GM23338 (cell line): ENCODE results near the gene SENP3. TPM values are rescaled to one million over a fixed set of nuclear protein-coding genes. Genes with fewer than 3 reads are reported as not detected.

Source experiments
- ATAC-seq: fragments of 200-7000 bp; cut with Tn5 transposase; 3 replicates; pipeline ENCODE4 v1.9.1; 2020
- DNase-seq: peaks from one replicate; pipeline ENCODE4 v3.0.0-alpha.2; 2015; ENCODE audit warnings: low spot score
- H2AFZ ChIP-seq: fragments of 200-600 bp; sonication (generic); 2 replicates; pipeline ENCODE4 v1.8.0; 2016; ENCODE audit warnings: antibody characterized with exemption, mild to moderate bottlenecking, moderate library complexity
- H3F3A ChIP-seq: fragments of 200-600 bp; sonication (generic); replicated peaks from 2 replicates; pipeline ENCODE4 v1.8.0; 2017; ENCODE audit warnings: antibody characterized with exemption, mixed run types, low read depth
- H3K27ac ChIP-seq: fragments of 200-600 bp; sonication (generic); 2 replicates; pipeline ENCODE4 v1.6.1; 2016; ENCODE audit warnings: low read depth
- H3K27me3 ChIP-seq: fragments of 200-600 bp; sonication (generic); 2 replicates; pipeline ENCODE4 v1.8.0; 2016; ENCODE audit warnings: mild to moderate bottlenecking, mixed run types, moderate library complexity; ENCODE audit not compliant: insufficient read depth
- H3K36me3 ChIP-seq: fragments of 200-600 bp; sonication (generic); 2 replicates; pipeline ENCODE4 v1.8.0; 2016; ENCODE audit warnings: mild to moderate bottlenecking; ENCODE audit not compliant: insufficient read depth
- H3K4me1 ChIP-seq: fragments of 200-600 bp; sonication (generic); 2 replicates; pipeline ENCODE4 v1.8.0; 2016; ENCODE audit warnings: mild to moderate bottlenecking, moderate library complexity; ENCODE audit not compliant: insufficient read depth
- H3K4me2 ChIP-seq: fragments of 200-600 bp; sonication (generic); 2 replicates; pipeline ENCODE4 v1.7.1; 2017; ENCODE audit warnings: mixed run types
- H3K4me3 ChIP-seq: fragments of 200-600 bp; sonication (generic); 2 replicates; pipeline ENCODE4 v1.6.1; 2016; ENCODE audit warnings: mixed run types
- H3K79me2 ChIP-seq: fragments of 200-600 bp; sonication (generic); replicated peaks from 2 replicates; pipeline ENCODE4 v1.8.0; 2017; ENCODE audit warnings: mild to moderate bottlenecking; ENCODE audit not compliant: insufficient read depth
- H3K9me2 ChIP-seq: fragments of 200-600 bp; sonication (generic); 2 replicates; pipeline ENCODE4 v1.8.0; 2017; ENCODE audit not compliant: insufficient read depth
- H4K20me1 ChIP-seq: fragments of 200-600 bp; sonication (generic); replicated peaks from 2 replicates; pipeline ENCODE4 v1.8.0; 2017; ENCODE audit warnings: mild to moderate bottlenecking; ENCODE audit not compliant: insufficient read depth
- H3K27ac Mint-ChIP-seq: 2 replicates; pipeline ENCODE4 v1.8.0; 2020; ENCODE audit warnings: inconsistent platforms, mild to moderate bottlenecking, moderate library complexity, mixed read lengths
- H3K27me3 Mint-ChIP-seq: 3 replicates; pipeline ENCODE4 v1.8.0; 2022; ENCODE audit warnings: low read depth, mild to moderate bottlenecking, moderate library complexity, mixed read lengths, inconsistent platforms; ENCODE audit not compliant: insufficient read depth, poor library complexity
- H3K36me3 Mint-ChIP-seq: 3 replicates; pipeline ENCODE4 v1.8.0; 2021; ENCODE audit warnings: low read depth, mild to moderate bottlenecking, inconsistent platforms, moderate library complexity, mixed read lengths
- H3K4me1 Mint-ChIP-seq: 3 replicates; pipeline ENCODE4 v1.8.0; 2020; ENCODE audit warnings: mild to moderate bottlenecking, inconsistent platforms, mixed read lengths
- H3K4me3 Mint-ChIP-seq: 3 replicates; pipeline ENCODE4 v1.8.0; 2021; ENCODE audit warnings: moderate library complexity, mild to moderate bottlenecking, inconsistent platforms, mixed read lengths
- H3K9me3 Mint-ChIP-seq: 3 replicates; pipeline ENCODE4 v1.8.0; 2020; ENCODE audit warnings: moderate library complexity, mild to moderate bottlenecking, inconsistent platforms, mixed read lengths
- CTCF ChIP-seq, 2 experiments: fragments of 200-600 bp in 1 of 2; sonication (generic) in 1 of 2; conservative IDR thresholded peaks; 2 replicates each; pipeline versions ENCODE4 v1.5.1 to v1.6.1; 2016 to 2017; ENCODE audit warnings: antibody characterized with exemption in 2 of 2, low read depth in 2 of 2, mild to moderate bottlenecking in 2 of 2, moderate library complexity in 1 of 2
- ETS1 ChIP-seq: IDR thresholded peaks from 2 replicates; pipeline ENCODE4 v1.6.1; 2016; ENCODE audit warnings: antibody characterized with exemption
- POLR2AphosphoS5 ChIP-seq: IDR thresholded peaks from 2 replicates; pipeline ENCODE4 v1.6.1; 2016; ENCODE audit warnings: antibody characterized with exemption, low read depth
- REST ChIP-seq: IDR thresholded peaks from one replicate; pipeline ENCODE4 v1.6.1; 2018; ENCODE audit warnings: antibody characterized with exemption; ENCODE audit not compliant: unreplicated experiment
- ZNF114 ChIP-seq: fragments of 250-450 bp; sonication (Bioruptor Pico); IDR thresholded peaks from 2 replicates; pipeline ENCODE4 v1.5.0; 2020; ENCODE audit warnings: mild to moderate bottlenecking, moderate library complexity
- ZNF331 ChIP-seq: fragments of 250-450 bp; sonication (Bioruptor Pico); IDR thresholded peaks from 2 replicates; pipeline ENCODE4 v1.5.0; 2020; ENCODE audit warnings: low read depth, mild to moderate bottlenecking, moderate library complexity
- polyA plus RNA-seq: library from polyadenylated mRNA; unstranded; fragments of >200 nt; fragmentation: Nextera tagmentation; extraction: Ambion mirVana; gene quantifications from 2 replicates; pipeline ENCODE4 v1.2.1, GENCODE V29; 2016
- total RNA-seq: library from RNA; depleted of rRNA; stranded (reverse); fragments of >200 nt; shearing (Covaris generic); gene quantifications from 2 replicates; pipeline ENCODE4 v1.2.3, GENCODE V29; 2014
- TF ChIP-seq, protein P1 (sequence below): fragments of 250-450 bp; sonication (Bioruptor Pico); IDR thresholded peaks from 2 replicates; pipeline ENCODE4 v1.5.0; 2020; ENCODE audit warnings: mild to moderate bottlenecking, moderate library complexity

Gene SENP3
- total and polyA plus RNA-seq, 2 experiments from 2014 or later, result 6.5 to 138 TPM

GRCh38 chr17:7551396-7551795 is 10.3 kb upstream of the SENP3 start:
- Histone ChIP-seq H4K20me1 (no peaks in the 10 kb centered on the region), H3F3A (peaks cover 18% of the 10 kb centered on the region), H3K4me1 (peaks cover 5% of the 10 kb centered on the region; the same call in 1 of the 2 replicates), H3K27ac (no peak overlapping the region), H3K4me2 (no peak overlapping the region), H3K9me2 (no peaks in the 10 kb centered on the region), H3K79me2 (no peaks in the 10 kb centered on the region), H3K36me3 (no peaks in the 10 kb centered on the region), H3K4me3 (no peak overlapping the region), H2AFZ (no peak overlapping the region), H3K27me3 (peaks cover 13% of the 10 kb centered on the region)
- Mint-ChIP-seq H3K36me3 (no peaks in the 10 kb centered on the region), H3K9me3 (no peaks in the 10 kb centered on the region), H3K4me1 (peaks cover 15% of the 10 kb centered on the region), H3K27ac (no peak overlapping the region), H3K27me3 (peaks cover 9% of the 10 kb centered on the region), H3K4me3 (no peak overlapping the region)
- DNase-seq (no peak), ATAC-seq (no peak)
- no peak for TF ChIP-seq REST
- no peak for TF ChIP-seq ZNF331 (CRISPR knock-in tag)
- TF ChIP-seq ZNF114 (CRISPR knock-in tag), result no peak
- no peak for TF ChIP-seq POLR2AphosphoS5
- no peak for TF ChIP-seq ETS1
- TF ChIP-seq, protein P1, sequence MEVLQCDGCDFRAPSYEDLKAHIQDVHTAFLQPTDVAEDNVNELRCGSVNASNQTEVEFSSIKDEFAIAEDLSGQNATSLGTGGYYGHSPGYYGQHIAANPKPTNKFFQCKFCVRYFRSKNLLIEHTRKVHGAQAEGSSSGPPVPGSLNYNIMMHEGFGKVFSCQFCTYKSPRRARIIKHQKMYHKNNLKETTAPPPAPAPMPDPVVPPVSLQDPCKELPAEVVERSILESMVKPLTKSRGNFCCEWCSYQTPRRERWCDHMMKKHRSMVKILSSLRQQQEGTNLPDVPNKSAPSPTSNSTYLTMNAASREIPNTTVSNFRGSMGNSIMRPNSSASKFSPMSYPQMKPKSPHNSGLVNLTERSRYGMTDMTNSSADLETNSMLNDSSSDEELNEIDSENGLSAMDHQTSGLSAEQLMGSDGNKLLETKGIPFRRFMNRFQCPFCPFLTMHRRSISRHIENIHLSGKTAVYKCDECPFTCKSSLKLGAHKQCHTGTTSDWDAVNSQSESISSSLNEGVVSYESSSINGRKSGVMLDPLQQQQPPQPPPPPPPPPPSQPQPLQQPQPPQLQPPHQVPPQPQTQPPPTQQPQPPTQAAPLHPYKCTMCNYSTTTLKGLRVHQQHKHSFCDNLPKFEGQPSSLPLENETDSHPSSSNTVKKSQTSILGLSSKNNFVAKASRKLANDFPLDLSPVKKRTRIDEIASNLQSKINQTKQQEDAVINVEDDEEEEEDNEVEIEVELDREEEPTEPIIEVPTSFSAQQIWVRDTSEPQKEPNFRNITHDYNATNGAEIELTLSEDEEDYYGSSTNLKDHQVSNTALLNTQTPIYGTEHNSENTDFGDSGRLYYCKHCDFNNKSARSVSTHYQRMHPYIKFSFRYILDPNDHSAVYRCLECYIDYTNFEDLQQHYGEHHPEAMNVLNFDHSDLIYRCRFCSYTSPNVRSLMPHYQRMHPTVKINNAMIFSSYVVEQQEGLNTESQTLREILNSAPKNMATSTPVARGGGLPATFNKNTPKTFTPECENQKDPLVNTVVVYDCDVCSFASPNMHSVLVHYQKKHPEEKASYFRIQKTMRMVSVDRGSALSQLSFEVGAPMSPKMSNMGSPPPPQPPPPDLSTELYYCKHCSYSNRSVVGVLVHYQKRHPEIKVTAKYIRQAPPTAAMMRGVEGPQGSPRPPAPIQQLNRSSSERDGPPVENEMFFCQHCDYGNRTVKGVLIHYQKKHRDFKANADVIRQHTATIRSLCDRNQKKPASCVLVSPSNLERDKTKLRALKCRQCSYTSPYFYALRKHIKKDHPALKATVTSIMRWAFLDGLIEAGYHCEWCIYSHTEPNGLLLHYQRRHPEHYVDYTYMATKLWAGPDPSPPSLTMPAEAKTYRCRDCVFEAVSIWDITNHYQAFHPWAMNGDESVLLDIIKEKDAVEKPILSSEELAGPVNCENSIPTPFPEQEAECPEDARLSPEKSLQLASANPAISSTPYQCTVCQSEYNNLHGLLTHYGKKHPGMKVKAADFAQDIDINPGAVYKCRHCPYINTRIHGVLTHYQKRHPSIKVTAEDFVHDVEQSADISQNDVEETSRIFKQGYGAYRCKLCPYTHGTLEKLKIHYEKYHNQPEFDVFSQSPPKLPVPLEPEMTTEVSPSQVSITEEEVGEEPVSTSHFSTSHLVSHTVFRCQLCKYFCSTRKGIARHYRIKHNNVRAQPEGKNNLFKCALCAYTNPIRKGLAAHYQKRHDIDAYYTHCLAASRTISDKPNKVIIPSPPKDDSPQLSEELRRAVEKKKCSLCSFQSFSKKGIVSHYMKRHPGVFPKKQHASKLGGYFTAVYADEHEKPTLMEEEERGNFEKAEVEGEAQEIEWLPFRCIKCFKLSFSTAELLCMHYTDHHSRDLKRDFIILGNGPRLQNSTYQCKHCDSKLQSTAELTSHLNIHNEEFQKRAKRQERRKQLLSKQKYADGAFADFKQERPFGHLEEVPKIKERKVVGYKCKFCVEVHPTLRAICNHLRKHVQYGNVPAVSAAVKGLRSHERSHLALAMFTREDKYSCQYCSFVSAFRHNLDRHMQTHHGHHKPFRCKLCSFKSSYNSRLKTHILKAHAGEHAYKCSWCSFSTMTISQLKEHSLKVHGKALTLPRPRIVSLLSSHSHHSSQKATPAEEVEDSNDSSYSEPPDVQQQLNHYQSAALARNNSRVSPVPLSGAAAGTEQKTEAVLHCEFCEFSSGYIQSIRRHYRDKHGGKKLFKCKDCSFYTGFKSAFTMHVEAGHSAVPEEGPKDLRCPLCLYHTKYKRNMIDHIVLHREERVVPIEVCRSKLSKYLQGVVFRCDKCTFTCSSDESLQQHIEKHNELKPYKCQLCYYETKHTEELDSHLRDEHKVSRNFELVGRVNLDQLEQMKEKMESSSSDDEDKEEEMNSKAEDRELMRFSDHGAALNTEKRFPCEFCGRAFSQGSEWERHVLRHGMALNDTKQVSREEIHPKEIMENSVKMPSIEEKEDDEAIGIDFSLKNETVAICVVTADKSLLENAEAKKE (CRISPR knock-in tag), result no peak
- TF ChIP-seq CTCF (conservative IDR thresholded peaks at IDR 0.05; ENCODE audit: low read depth in 2 of 2), result no peak
